NCI-H1436 (cell line): Measurements from ENCODE around the gene ARPC5L.
A peak's percentile ranks its signal among the peaks of the same experiment; 100 is the strongest.
"Not testable (repeated sequence)": the region's sequence is repeated elsewhere in the genome, so short reads cannot be mapped to it uniquely, and the experiment has no call there.

Experiments
- DNase-seq: peaks from one replicate; lab custom pipeline; 2025; lab: John Stamatoyannopoulos, UW

ARPC5L gene

DNA sequence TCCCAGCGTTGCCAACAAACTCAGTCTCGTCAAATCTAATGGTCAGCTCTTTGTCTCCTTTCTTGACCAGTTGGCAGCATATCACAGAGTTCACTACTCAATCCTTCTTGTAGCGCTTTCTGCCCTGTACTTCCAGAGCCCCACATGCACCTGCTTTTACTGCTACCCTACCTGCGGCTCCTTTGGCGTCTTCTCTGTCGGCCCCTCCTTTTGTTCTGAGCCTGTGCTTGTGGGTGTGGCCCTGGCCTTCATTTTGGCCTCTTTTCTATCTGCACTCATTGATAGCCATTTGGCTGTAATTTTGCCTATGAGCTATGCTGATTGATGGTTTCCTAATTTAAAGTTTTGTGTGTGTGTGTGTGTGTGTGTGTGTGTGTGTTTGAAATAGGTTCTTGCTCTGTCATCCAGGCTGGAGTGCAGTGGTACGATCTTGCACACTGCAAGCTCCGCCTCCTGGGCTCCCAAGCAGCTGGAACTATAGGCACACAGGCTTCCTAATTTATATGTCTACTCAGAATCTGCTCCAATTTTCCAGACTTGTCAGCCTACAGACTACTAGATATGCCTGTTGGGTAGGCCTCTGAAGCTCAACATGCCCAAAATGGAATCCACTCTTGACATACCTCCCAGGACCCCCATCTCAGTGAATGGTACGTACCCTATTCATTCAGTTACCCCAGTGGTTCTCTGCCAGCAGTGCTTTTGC, 32.3 kb downstream of the ARPC5L start:
- DNase-seq = no peak

DNA sequence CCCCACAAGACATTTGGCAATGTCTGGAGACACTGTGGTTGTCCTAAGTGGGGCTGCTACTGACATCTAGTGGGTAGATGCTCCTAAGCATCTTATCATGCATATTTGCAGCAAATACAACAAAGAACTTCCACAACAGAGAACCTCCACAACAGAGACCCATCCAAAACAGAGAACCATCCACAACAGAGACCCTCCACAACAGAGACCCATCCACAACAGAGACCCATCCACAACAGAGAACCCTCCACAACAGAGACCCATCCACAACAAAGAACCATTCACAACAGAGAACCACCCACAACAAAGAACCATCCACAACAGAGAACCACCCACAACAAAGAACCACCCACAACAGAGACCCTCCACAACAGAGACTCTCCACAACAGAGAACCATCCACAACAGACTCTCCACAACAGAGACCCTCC, 32.8 kb downstream of the ARPC5L start:
- DNase-seq = peak; percentile 16

DNA sequence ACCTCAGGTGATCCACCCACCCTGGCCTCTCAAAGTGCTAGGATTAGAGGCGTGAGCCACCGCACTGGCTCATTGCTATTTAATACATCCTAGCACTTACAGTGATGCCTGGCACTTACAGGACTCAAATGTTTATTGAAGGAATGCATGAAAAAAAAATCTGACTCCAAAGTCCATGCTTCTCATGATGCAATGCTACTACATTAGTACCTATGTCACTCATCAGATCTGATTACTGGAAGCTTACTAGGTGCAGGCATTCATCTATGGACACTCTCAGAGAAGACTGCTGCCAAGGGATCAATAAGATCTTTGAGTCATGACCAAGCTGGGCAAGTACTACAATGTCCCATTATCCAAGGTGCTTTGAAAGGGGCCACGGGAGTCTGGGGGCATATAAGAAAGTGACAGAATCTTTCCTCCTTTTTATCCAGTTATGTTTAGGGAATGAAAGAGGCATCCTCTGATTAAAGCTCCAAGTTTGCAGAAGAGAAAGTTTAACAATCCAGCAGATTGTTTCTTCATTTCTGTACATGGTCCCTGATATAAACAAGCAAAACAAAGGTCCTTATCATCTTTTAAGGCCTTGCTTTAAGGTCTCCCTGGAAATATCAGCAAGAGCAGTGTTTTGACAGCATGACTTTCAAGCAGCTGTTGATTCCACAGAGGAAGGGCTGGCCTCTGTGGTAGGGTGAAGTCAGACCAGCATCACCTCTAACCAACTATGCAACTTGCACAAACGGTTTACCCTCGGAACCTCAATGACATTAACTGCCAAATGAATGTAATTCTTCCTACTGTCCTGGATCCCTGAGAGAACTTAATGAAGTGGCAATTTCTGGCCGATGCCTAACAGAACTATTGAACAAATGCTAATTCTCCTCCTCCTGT, 35.9 kb downstream of the ARPC5L start:
- no peak for DNase-seq

DNA sequence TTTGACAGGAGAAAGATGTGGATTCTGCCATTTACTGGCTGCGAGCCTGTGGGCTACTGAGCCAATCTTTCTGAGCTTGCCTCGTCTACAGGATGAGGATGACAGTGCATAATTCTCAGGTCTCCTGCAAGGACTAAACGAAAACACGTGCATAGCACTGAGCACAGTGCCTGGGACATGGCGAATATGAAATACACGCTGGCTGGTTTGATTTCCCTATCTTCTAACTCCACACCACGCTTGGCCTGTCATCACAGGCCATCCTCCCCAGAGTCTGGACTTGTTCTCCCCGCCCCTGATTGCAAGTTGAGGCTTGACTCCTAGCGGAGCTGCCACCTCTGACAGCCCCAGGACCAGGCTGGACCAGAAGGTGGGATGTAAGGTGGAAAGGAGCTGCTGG, 37.9 kb downstream of the ARPC5L start:
- DNase-seq = no peak

DNA sequence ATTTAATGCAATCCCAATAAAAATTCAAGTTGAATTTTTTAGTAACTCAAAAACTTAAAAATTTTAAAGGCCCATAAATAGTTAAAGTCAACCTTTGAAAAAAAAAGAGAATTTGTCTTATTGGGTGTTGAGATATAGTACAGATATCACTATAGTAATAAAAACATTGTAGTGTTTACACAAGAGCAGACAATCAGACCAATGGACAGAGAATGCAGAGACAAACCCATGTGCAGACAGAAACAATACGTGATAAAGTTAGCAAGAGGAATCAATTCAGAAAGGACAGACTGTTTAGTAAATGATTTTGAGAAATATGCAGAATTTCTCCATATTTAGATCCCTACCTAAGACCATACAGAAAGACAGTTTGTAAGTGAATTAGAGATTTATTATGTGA, 45.0 kb downstream of the ARPC5L start:
- DNase-seq = no peak

DNA sequence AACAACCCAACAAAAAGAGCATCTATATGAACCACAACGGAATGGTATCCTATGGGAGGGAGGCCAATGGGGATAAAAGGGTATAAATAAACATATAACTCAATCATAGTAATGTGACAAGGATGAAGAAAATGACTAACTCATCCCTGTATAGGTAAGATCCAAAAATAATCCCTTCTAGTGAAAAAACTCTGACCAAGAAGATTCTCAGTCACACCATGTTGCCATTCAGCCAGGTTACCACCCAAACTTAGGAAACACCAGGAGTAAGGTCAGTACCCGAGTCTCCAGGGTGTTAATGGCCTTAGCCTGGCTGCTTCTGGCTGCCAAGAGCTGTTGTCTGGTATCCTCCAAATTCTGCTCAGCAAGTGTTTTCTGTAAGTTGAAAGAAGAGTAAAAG, 46.2 kb downstream of the ARPC5L start:
- DNase-seq = no peak

DNA sequence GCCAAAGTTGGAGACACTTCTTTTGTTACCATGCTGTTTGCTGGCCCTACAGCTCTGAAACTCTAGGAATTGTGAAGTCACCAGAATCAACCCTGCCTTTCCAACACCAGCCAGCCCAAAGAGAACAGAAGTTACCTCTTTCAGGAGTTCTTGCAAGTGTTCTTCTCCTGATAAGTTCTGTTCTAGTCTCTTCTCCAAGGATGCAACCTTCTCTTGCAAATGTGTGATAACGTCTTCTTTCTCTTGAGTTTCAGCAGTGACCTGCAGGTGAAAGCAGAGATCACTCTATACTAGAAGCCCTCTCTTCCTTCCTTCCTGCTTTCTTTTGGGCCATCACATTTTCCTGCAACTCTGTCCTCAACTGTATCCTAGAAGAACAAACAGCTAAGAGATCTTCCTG, 49.8 kb downstream of the ARPC5L start:
- DNase-seq = no peak

DNA sequence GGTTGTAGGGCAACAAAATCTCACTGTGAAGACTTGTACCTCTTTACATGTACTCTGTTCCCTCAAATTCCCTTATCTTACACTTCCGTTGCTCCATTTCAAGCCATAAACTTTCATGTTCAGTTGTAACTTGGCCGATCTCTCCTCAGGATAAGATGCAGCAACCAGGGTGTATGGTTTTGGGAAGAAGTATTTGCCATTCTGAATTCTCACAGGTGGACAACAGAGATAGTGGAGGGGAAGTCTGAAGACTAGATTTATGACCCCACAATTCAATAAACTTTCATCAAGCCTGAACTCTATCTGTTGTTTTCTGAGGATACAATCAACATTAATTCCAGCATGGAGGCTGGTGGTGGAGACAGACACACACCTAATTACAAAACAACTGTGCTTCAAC, 51.4 kb downstream of the ARPC5L start:
- no peak for DNase-seq

DNA sequence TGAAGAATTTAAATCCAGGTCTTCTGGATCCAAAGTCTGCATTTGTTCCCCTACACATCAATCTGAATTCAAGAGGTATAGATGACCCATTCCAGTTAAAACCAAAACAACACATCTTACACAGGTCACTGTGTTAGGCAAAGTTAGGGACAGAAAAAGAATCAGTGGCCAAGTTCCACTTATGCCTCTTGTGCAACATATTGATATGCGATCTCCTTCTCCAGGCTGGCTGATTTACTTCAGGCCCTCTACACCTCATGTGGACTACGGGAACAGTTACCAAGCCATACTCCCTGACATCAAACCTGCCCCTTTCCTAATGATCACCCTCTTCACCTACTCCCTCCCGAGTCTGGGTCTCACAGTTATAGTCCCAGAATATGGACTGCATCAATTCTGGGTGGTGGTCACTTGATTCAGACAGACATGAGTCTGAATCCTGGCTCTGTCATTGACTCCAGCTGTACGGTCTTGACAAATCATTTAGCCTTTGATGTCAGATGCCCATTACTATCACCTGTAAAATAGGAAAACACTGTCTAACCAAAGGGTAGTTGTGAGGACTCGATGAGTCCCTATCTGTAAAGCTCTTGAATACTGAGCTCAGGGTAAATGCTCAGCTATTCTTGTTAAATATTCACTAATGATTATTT, 52.9 kb downstream of the ARPC5L start:
- DNase-seq = no peak

DNA sequence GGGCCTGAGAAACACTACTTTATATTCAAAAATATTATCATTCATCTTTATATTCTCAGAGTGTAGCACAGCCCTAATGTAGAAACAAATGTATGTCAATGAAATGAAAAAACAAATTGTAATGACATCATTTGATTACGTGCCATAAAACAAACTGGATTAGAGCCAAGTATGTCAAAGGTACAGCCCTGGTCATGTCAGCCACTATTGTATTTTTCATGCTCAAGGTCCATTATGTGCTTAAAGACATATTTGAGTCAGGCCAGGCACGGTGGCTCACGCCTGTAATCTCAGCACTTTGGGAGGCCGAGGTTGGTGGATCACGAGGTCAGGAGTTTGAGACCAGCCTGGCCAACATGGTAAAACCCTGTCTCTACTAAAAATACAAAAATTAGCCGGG, 58.5 kb downstream of the ARPC5L start:
- not testable (repeated sequence) for DNase-seq
